Liver (tissue), 3 donors: ENCODE data around the gene AKR1A1.

Source experiments
- ATF3 ChIP-seq: IDR thresholded peaks from 2 replicates; pipeline ENCODE4 v1.6.1; 2016; ENCODE audit warnings: antibody characterized with exemption
- CTCF ChIP-seq: fragments of 150-350 bp; IDR thresholded peaks from 2 replicates; pipeline ENCODE4 v1.5.1; 2017; ENCODE audit warnings: improper control_type of control experiment, low read depth, low read length; ENCODE audit not compliant: missing input control
- EGR1 ChIP-seq, 2 donors: IDR thresholded peaks; 2 replicates each; pipeline ENCODE4 v1.6.1; 2016 to 2018; ENCODE audit warnings: antibody characterized with exemption in 2 of 2, low read depth in 2 of 2
- FOXA1 ChIP-seq: IDR thresholded peaks from 2 replicates; pipeline ENCODE4 v1.6.1; 2016; ENCODE audit warnings: antibody characterized with exemption
- GABPA ChIP-seq, 2 donors: IDR thresholded peaks in 1 of 2; conservative IDR thresholded peaks in 1 of 2; 2 replicates each; pipeline ENCODE4 v1.6.1; 2016; ENCODE audit warnings: antibody characterized with exemption in 2 of 2, mild to moderate bottlenecking in 1 of 2, moderate library complexity in 1 of 2
- JUND ChIP-seq, 2 donors: IDR thresholded peaks; 2 replicates each; pipeline ENCODE4 v1.6.1; 2016; ENCODE audit warnings: antibody characterized with exemption in 2 of 2
- RAD21 ChIP-seq, 2 donors: IDR thresholded peaks; 2 replicates each; pipeline ENCODE4 v1.6.1; 2016; ENCODE audit warnings: antibody characterized with exemption in 2 of 2, mild to moderate bottlenecking in 2 of 2
- REST ChIP-seq: IDR thresholded peaks from 2 replicates; pipeline ENCODE4 v1.6.1; 2016; ENCODE audit warnings: antibody characterized with exemption, mild to moderate bottlenecking
- RXRA ChIP-seq, 2 donors: IDR thresholded peaks; 2 replicates each; pipeline ENCODE4 v1.6.1; 2017 to 2018; ENCODE audit warnings: antibody characterized with exemption in 2 of 2, mild to moderate bottlenecking in 1 of 2
- SP1 ChIP-seq: IDR thresholded peaks from 2 replicates; pipeline ENCODE4 v1.6.1; 2018; ENCODE audit warnings: antibody characterized with exemption, mild to moderate bottlenecking
- YY1 ChIP-seq: IDR thresholded peaks from 2 replicates; pipeline ENCODE4 v1.6.1; 2016; ENCODE audit warnings: antibody characterized with exemption, mild to moderate bottlenecking
- ZBTB33 ChIP-seq: IDR thresholded peaks from 2 replicates; pipeline ENCODE4 v1.6.1; 2016; ENCODE audit warnings: antibody characterized with exemption
- donor health status: healthy.
- donor health status: healthy.

DNA sequence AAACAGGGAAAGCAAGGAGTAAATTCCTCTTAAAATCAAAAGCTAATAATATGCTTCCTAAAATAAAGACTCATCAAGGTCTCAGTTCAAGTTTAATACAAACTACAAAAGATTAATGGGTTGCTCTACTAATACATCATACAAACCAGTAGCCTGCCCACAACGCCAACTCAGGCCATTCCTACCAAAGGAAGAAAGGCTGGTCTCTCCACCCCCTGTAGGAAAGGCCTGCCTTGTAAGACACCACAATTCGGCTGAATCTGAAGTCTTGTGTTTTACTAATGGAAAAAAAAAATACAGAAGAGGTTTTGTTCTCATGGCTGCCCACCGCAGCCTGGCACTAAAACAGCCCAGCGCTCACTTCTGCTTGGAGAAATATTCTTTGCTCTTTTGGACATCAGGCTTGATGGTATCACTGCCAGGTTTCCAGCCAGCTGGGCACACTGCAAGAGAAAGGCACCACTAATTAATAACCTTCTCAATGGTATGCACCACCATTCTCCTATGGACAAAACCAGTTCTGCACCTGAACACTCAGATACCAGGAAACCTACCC lies 39.6 kb upstream of the AKR1A1 start:
- TF ChIP-seq RAD21 (IDR thresholded peaks at IDR 0.05) (no peak), CTCF (no peak), SP1 (no peak), YY1 (no peak), JUND (IDR thresholded peaks at IDR 0.05) (no peak), RXRA (IDR thresholded peaks at IDR 0.05) (no peak), ZBTB33 (no peak), EGR1 (IDR thresholded peaks at IDR 0.05; ENCODE audit: low read depth in 2 of 2) (no peak), FOXA1 (no peak), GABPA (IDR thresholded peaks at IDR 0.05 in 1 of 2, conservative IDR thresholded peaks at IDR 0.05 in 1 of 2) (no peak), REST (no peak), ATF3 (no peak)
